Adrenal gland (tissue), 12 donors: Measurements from ENCODE around the gene CLDN15. TPM values are rescaled to one million over a fixed set of nuclear protein-coding genes. Genes with fewer than 3 reads are reported as not detected.

Experiments used
- DNase-seq, 7 donors: peaks; one replicate each; pipeline ENCODE4 v3.0.0-alpha.2; 2019 to 2020
- H3K27ac ChIP-seq, 5 donors: fragments of 200-600 bp; sonication (generic) in 4 of 5; 1 replicate in 3 of 5; 2 replicates in 2 of 5; pipeline versions ENCODE4 v1.5.1 to v1.8.0; 2016 to 2020; ENCODE audit warnings: mild to moderate bottlenecking in 1 of 5
- H3K27me3 ChIP-seq: fragments of 200-600 bp; 2 replicates; pipeline ENCODE4 v1.8.0; 2021
- H3K36me3 ChIP-seq, 2 donors: fragments of 200-600 bp; replicated peaks in 1 of 2; 1 replicate in 1 of 2; 2 replicates in 1 of 2; pipeline versions ENCODE4 v1.5.1 to v1.8.0; 2018 to 2022
- H3K4me1 ChIP-seq, 2 donors: fragments of 200-600 bp; replicated peaks in 1 of 2; 1 replicate in 1 of 2; 2 replicates in 1 of 2; pipeline versions ENCODE4 v1.5.1 to v1.8.0; 2018 to 2021
- H3K4me3 ChIP-seq, 4 donors: fragments of 200-600 bp; sonication (generic) in 3 of 4; one replicate each; pipeline ENCODE4 v1.5.1; 2016 to 2018
- H3K9me3 ChIP-seq, 3 donors: fragments of 200-600 bp; sonication (generic) in 1 of 3; replicated peaks in 1 of 3; 1 replicate in 2 of 3; 2 replicates in 1 of 3; pipeline versions ENCODE4 v1.5.1 to v1.8.0; 2016 to 2021
- POLR2A ChIP-seq, 2 donors: fragments of 450-650 bp; IDR thresholded peaks; one replicate each; pipeline ENCODE4 v1.6.1; 2017; ENCODE audit warnings: antibody characterized with exemption in 2 of 2, mild to moderate bottlenecking in 2 of 2, moderate library complexity in 1 of 2
- WGBS, 4 donors: extraction: QIAGEN DNeasy Blood & Tissue Kit in 2 of 4; methylation state at CpG; one replicate each; pipeline versions ENCODE4 v1.1.5 to v1.1.7; 2013 to 2017; 5-methylcytosine and 5-hydroxymethylcytosine counted together
- intact Hi-C, 2 donors: fragments of 100-400 bp; cut with DNase I; formaldehyde crosslinking; loops; one replicate each; pipeline versions ENCODE4 v1.14.1 to v1.15.0; 2022 to 2023
- polyA plus RNA-seq, 3 donors: library from polyadenylated mRNA; stranded (reverse); fragments of 200-250 nt in 2 of 3; fragments of 350-450 nt in 1 of 3; fragmentation: Illumina TruSeq in 1 of 3; extraction: RNeasy Lipid Tissue Mini Kit (QIAGEN cat#74804) in 1 of 3; gene quantifications; one replicate each; pipeline ENCODE4 v1.2.3, GENCODE V29; 2013 to 2014
- total RNA-seq, 9 donors: library from RNA; depleted of rRNA in 4 of 9; stranded (reverse); fragments of >200 nt in 4 of 9; fragments of 120-200 nt in 1 of 9; fragmentation: NEBNext Ultra II Directional in 1 of 9; extraction: Animal tissue kit (Norgen Biotek cat#: 25700) in 1 of 9; gene quantifications; one replicate each; pipeline versions ENCODE4 v1.1.0 to v1.2.4, GENCODE V29; 2013 to 2023
- TF ChIP-seq, protein P1 (sequence below), 6 experiments: fragments of 450-650 bp in 4 of 6; fragments of 200-600 bp in 2 of 6; sonication (generic) in 1 of 6; IDR thresholded peaks; 1 replicate in 5 of 6; 2 replicates in 1 of 6; pipeline versions ENCODE4 v1.5.1 to v1.8.0; 2016 to 2021; ENCODE audit warnings: antibody characterized with exemption in 6 of 6, mild to moderate bottlenecking in 2 of 6, moderate library complexity in 1 of 6
- donor health status: healthy with polysubstance abuse.
- donor health status: Bipolar disorder and iron deficiency.
- donor health status: DM: yes; HTN: yes; CAD: no.
- donor health status: DM: no; HTN: no; CAD: no.
- donor health status: DM: no; HTN: no; CAD: no.
- donor health status: DM: yes; HTN: yes; CAD: no.

Gene CLDN15
- total and polyA plus RNA-seq, 12 donors, result 0.70 to 10.9 (median 4.1) TPM

- Histone ChIP-seq H3K36me3 (peaks cover 0 to 27% of the 10 kb centered on the region in 2 donors), H3K4me3 (no peak overlapping the region), H3K27ac (peak overlapping the region; percentile 23 to 88 (median 55)), H3K4me1 (peaks cover 25 to 28% of the 10 kb centered on the region in 2 donors), H3K27me3 (no peaks in the 10 kb centered on the region), H3K9me3 (no peaks in the 10 kb centered on the region)
- intact Hi-C loops, result no loop called here
- TF ChIP-seq, protein P1, sequence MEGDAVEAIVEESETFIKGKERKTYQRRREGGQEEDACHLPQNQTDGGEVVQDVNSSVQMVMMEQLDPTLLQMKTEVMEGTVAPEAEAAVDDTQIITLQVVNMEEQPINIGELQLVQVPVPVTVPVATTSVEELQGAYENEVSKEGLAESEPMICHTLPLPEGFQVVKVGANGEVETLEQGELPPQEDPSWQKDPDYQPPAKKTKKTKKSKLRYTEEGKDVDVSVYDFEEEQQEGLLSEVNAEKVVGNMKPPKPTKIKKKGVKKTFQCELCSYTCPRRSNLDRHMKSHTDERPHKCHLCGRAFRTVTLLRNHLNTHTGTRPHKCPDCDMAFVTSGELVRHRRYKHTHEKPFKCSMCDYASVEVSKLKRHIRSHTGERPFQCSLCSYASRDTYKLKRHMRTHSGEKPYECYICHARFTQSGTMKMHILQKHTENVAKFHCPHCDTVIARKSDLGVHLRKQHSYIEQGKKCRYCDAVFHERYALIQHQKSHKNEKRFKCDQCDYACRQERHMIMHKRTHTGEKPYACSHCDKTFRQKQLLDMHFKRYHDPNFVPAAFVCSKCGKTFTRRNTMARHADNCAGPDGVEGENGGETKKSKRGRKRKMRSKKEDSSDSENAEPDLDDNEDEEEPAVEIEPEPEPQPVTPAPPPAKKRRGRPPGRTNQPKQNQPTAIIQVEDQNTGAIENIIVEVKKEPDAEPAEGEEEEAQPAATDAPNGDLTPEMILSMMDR (IDR thresholded peaks at IDR 0.05), result no peak
- no peak for TF ChIP-seq POLR2A (IDR thresholded peaks at IDR 0.05)
- 35 to 52% (median 46%) methylated on average over 21 to 27 of the region's 27 CpGs for WGBS, 4 donors
- DNase-seq, result peak; percentile 40 to 78 (median 65)
Measured at GRCh38 chr7:101239191-101239950, 1.8 kb upstream of the CLDN15 start.

GRCh38 chr7:101238226-101239182, 902 bp upstream of the CLDN15 start:
- TF ChIP-seq POLR2A (IDR thresholded peaks at IDR 0.05), result no peak
- TF ChIP-seq, protein P1 (IDR thresholded peaks at IDR 0.05), result no peak
- H3K36me3 ChIP-seq, result peaks cover 0 to 27% of the 10 kb centered on the region in 2 donors
- peak in 2 of 7 donors; percentile 18 to 26 for DNase-seq
- 59 to 67% (median 64%) methylated on average over 11 to 28 of the region's 28 CpGs for WGBS, 4 donors
- H3K4me3 ChIP-seq, result no peak overlapping the region
- peak overlapping the region; percentile 23 to 88 (median 55) for H3K27ac ChIP-seq
- intact Hi-C loops, result no loop called here
- H3K9me3 ChIP-seq, result no peaks in the 10 kb centered on the region
- H3K27me3 ChIP-seq, result no peaks in the 10 kb centered on the region
- H3K4me1 ChIP-seq, result peaks cover 21 to 22% of the 10 kb centered on the region in 2 donors

DNA sequence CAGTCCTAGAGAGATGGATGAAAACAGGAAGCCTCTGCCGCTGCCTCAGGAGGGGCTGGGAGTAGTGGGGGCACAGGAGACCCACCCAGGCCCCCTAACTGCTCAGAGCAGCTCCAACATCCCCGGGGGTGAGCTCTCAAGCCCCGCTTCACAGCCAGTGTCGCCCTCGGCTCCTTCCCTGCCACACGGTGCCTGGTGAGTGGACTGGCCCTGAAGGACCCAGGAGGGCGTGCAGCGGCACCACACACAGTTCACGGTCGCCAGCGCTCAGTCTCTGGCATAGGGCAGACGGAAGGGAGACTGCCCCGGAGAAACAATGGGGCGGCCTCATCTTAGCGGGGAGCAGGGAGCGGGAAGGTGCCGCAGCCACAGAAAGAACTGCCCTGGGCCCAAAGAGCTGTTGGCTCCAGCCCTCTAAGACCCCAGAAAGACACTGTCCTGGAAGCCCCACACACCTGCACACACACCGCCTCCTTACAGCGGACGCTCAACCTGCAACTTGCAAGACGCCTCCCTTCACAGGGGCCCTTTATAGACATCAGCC, 1.2 kb downstream of the CLDN15 start:
- H3K9me3 ChIP-seq, result no peaks in the 10 kb centered on the region
- H3K27ac ChIP-seq, result no peak overlapping the region
- peaks cover 16 to 30% of the 10 kb centered on the region in 2 donors for H3K4me1 ChIP-seq
- no peak overlapping the region for H3K4me3 ChIP-seq
- TF ChIP-seq, protein P1 (IDR thresholded peaks at IDR 0.05), result no peak
- no peak for TF ChIP-seq POLR2A (IDR thresholded peaks at IDR 0.05)
- intact Hi-C loops, result no loop called here
- H3K27me3 ChIP-seq, result no peaks in the 10 kb centered on the region
- WGBS, 4 donors, result 81 to 96% (median 86%) methylated on average over 8 to 21 of the region's 21 CpGs
- peak in 1 of 7 donors; percentile 15 for DNase-seq
- peaks cover 0 to 27% of the 10 kb centered on the region in 2 donors for H3K36me3 ChIP-seq

GRCh38 chr7:101235522-101235921, 2.1 kb downstream of the CLDN15 start:
- no peak for TF ChIP-seq POLR2A (IDR thresholded peaks at IDR 0.05)
- TF ChIP-seq, protein P1 (IDR thresholded peaks at IDR 0.05), result no peak
- intact Hi-C loops, result no loop called here
- Histone ChIP-seq H3K4me1 (peaks cover 16 to 30% of the 10 kb centered on the region in 2 donors), H3K27me3 (no peaks in the 10 kb centered on the region), H3K36me3 (peaks cover 0 to 24% of the 10 kb centered on the region in 2 donors), H3K4me3 (no peak overlapping the region), H3K9me3 (no peaks in the 10 kb centered on the region), H3K27ac (no peak overlapping the region)
- DNase-seq, result no peak
- 59 to 80% (median 71%) methylated on average over 5 to 9 of the region's 9 CpGs for WGBS, 4 donors
